GM12873 (cell line): Measurements from ENCODE around the gene CARD9.

Experiments used
- TF ChIP-seq, protein P1 (sequence below): IDR thresholded peaks from 2 replicates; pipeline ENCODE4 v1.5.1; 2012; ENCODE audit warnings: low read depth, mild to moderate bottlenecking, moderate library complexity, low read length, control low read depth; ENCODE audit not compliant: insufficient read depth; ENCODE audit errors: missing control alignments

The CARD9 gene

DNA sequence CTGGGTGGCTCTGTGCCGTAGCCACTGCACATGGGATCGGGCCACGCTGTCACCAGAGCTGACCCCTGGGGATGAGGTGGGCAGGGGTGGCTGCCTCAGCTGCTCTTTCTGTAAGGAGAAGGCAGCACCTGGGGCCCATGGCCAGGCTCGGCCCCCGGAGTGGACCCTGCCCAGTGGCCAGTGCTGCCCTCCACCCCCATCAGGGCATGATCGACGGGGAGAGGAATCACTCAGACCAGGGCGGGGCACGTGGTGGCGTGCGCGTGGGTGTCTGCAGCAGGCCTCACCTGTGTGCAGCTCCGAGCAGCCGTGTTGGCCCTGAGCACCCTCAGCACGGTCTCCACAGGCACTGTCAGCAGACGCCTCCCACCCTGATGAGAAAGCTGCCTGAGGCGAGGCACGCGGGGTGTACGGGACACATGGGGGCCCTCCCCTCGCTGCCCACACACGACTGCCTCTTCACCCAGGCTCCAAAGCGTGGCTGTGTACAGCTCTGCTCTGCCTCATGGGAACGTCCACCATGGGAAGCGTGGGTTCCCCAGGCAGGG, 8.6 kb upstream of the CARD9 start:
- TF ChIP-seq, protein P1, sequence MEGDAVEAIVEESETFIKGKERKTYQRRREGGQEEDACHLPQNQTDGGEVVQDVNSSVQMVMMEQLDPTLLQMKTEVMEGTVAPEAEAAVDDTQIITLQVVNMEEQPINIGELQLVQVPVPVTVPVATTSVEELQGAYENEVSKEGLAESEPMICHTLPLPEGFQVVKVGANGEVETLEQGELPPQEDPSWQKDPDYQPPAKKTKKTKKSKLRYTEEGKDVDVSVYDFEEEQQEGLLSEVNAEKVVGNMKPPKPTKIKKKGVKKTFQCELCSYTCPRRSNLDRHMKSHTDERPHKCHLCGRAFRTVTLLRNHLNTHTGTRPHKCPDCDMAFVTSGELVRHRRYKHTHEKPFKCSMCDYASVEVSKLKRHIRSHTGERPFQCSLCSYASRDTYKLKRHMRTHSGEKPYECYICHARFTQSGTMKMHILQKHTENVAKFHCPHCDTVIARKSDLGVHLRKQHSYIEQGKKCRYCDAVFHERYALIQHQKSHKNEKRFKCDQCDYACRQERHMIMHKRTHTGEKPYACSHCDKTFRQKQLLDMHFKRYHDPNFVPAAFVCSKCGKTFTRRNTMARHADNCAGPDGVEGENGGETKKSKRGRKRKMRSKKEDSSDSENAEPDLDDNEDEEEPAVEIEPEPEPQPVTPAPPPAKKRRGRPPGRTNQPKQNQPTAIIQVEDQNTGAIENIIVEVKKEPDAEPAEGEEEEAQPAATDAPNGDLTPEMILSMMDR, result no peak

DNA sequence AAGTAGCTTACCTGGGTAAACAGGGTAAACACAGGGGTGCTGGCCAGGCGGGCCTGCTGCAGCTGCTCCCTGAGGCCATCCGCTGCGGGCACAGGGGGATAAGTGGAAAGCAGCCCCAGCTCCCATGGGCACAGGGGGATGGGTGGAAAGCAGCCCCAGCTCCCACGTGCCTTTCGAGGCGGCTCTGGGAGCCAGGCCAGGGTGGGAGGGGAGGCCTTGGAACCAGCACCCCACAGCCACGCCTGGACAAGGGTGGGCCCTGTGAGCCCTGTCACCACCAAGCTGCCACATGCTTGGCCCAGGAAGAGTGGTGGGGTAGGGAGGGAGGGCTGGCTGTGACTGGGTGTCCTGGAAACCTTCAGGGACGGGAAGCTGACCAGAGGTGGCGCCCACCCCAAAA, 7.8 kb upstream of the CARD9 start:
- TF ChIP-seq, protein P1, result no peak

DNA sequence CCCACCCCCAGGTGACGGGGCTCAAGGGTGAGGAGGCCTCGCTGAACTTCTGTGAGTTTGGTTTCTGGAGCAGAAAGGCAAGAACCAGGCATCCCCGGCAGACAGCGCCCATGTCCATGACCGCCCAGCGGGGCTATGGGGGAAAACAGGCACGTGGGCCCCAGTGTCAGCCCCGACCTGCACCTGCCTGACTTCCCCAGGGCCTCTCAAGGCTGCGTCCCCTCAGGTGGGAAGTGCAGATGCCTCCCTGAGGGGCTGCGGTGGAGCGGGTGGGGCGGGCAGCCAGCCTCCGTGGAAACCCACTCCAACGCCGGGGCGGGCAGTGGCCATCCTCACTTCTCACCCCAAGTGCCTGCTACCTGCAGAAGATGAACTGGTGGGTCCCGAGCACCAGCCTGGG, 6.9 kb upstream of the CARD9 start:
- TF ChIP-seq, protein P1, result no peak

DNA sequence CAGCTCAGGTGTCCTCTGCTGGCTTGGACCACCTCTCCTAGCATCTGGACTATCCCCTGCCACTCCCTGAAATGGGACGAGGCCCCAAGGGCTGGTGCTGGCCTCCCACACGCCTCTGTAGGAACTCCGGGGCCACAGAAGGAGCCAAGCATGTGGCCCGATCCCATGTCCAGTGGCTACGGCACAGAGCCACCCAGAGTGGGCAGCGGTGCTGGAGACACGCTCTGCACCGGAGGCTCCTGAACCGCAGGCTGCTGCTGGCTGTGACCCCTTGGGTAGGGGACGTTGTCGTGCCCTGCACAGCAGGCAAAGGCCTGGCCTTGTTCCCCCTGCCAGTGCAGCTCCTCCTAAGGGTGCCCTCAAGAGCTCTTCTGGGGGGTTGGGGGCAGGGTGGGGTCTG, 6.4 kb upstream of the CARD9 start:
- TF ChIP-seq, protein P1, result no peak

DNA sequence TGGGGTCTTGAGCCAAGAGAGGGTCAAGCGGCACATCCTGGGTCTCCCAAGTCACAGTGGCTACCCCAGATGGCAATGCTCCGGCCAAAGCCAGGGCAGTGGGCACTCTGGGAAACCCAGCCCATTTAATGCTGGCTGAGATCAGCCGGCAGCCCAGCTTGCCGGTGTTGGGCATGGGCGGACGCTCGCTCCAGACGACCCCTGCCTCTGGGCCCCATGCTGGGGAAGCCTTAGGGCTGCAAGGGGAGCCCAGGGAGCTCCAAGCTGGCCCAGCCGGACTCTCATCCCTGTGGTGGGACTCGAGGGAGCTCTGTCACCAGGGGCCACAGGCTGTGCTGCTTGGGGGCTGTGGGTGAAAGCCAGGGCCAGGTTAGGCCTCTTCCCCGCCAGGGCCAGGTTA, 5.9 kb upstream of the CARD9 start:
- TF ChIP-seq, protein P1, result no peak

DNA sequence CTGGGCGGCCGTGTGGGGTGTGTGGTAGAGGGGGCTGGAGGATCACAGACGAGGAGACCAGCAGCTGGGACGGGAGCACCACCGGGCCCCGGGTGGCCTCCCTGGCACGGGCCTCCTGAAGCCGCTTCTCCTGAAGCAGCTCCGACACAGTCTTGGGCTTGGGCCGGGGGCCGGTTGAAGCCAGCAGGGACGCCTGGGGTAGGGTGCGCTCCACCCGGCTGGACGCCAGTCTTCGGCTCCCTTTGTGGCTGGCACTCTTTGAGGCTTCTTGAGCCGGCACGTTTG, 5.5 kb upstream of the CARD9 start:
- TF ChIP-seq, protein P1, result no peak

DNA sequence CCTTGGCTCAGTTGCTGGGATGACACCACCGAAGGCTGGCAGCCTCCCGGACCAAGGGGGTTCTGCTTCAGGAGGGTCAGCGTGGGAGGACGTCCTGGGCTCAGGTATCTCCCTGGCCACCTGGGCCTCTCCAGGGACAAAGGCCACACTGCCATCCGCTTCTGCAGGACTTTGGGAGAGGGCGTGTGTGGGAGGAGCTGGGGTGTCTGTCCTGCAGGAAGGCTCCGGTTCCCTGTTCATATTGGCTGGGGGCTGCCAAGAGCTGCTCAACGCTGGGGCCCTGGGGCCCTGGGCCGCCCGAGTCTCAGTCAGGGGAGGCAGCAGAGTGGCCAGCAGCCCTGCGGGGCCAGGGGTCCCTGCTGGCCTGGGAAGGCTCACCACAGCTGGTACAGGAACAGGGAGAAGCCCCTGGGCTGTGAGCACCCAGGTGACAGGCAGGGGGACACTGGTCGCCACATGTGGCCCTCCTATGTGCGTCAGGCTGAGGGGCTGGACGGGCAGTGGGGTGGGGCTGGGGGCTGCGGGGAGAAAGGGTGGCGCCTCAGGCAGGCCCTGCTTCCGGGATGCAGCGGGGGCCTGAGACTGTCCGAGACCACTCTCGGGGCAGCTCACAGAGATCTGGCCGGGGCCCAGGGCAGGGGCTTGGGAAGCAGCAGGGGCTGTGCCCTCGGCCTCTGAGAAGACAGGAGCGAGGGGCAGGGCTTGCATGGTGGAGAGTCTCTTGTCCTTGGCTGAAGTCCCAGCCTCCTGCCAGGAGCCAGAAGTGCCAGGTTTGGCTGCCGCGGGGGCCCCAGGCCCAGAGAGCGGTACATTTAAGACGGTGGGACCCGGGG, 4.9 kb upstream of the CARD9 start:
- TF ChIP-seq, protein P1, result no peak
